K562 (cell line): ENCODE measurements around the gene ZSCAN12. TPM values are rescaled to one million over a fixed set of nuclear protein-coding genes. Genes with fewer than 3 reads are reported as not detected.

ENCODE experiments used
- ATAC-seq: fragments of 200-7000 bp; cut with Tn5 transposase; 3 replicates; pipeline ENCODE4 v1.9.1; 2020; ENCODE audit warnings: moderate library complexity
- BruUV-seq: library from RNA; stranded (reverse); fragments of 400-500 nt; replicated peaks from 2 replicates; lab custom pipeline; 2021; lab: Mats Ljungman, UMichigan
- CTCF ChIA-PET: fragments of 300-600 bp; formaldehyde crosslinking; extraction: SDS; loops from one replicate; lab custom pipeline; 2021; ENCODE audit warnings: low intra/inter-chr PET ratio; lab: Yijun Ruan, JAX
- POLR2A ChIA-PET: fragments of 300-600, 350-650 bp; sonication (Branson Sonifier 250); formaldehyde crosslinking; extraction: SDS; loops from one replicate; lab custom pipeline; 2021; ENCODE audit warnings: antibody characterized with exemption, inconsistent platforms; lab: Yijun Ruan, JAX
- DNase-seq, 4 experiments: peaks; one replicate each; pipeline versions ENCODE4 v3.0.0 to v3.0.0-alpha.2; 2011 to 2018; ENCODE audit warnings: low spot score in 3 of 4, mixed read lengths in 3 of 4; ENCODE audit errors: extremely low read depth in 1 of 4
- FAIRE-seq: peaks from 2 replicates; lab custom pipeline; 2011; peaks lifted over from hg19 to GRCh38; lab: Jason Lieb, UNC
- H2AFZ ChIP-seq: 2 replicates; pipeline ENCODE4 v1.6.0; 2011; ENCODE audit warnings: low read depth, low read length, control low read depth, inconsistent platforms
- H3K27ac ChIP-seq: fragments of 200-600 bp; 3 replicates; pipeline ENCODE4 v1.8.0; 2011; ENCODE audit warnings: low read depth, mild to moderate bottlenecking, control low read depth, inconsistent platforms, low read length, moderate library complexity, mixed read lengths; ENCODE audit errors: extremely low read depth
- H3K27me3 ChIP-seq, 2 experiments: fragments of 300-600 bp in 1 of 2; 2 replicates in 1 of 2; 3 replicates in 1 of 2; pipeline versions ENCODE4 v1.6.0 to v1.8.0; 2011; ENCODE audit warnings: inconsistent platforms in 2 of 2, low read length in 2 of 2, mild to moderate bottlenecking in 1 of 2, mixed read lengths in 1 of 2, moderate library complexity in 1 of 2; ENCODE audit not compliant: control insufficient read depth in 2 of 2, insufficient read depth in 2 of 2
- H3K36me3 ChIP-seq: fragments of 300-600 bp; 3 replicates; pipeline ENCODE4 v1.8.0; 2011; ENCODE audit warnings: mild to moderate bottlenecking, low read length, inconsistent platforms; ENCODE audit not compliant: control insufficient read depth, insufficient read depth
- H3K4me1 ChIP-seq, 2 experiments: fragments of 200-600 bp in 1 of 2; replicated peaks in 1 of 2; 2 replicates in 1 of 2; 3 replicates in 1 of 2; pipeline versions ENCODE4 v1.5.1 to v1.8.0; 2011; ENCODE audit warnings: inconsistent platforms in 2 of 2, low read length in 2 of 2, mild to moderate bottlenecking in 1 of 2, mixed read lengths in 1 of 2, moderate library complexity in 1 of 2; ENCODE audit not compliant: control insufficient read depth in 2 of 2, insufficient read depth in 2 of 2
- H3K4me2 ChIP-seq: 2 replicates; pipeline ENCODE4 v1.6.1; 2011; ENCODE audit warnings: low read length, control low read depth, inconsistent platforms, mixed read lengths; ENCODE audit not compliant: insufficient read depth
- H3K4me3 ChIP-seq: fragments of 200-600 bp; sonication (generic), shearing (Covaris generic); 2 replicates; pipeline ENCODE4 v1.5.1; 2016; ENCODE audit warnings: control low read depth, inconsistent platforms
- H3K79me2 ChIP-seq: fragments of 200-600 bp; 3 replicates; pipeline ENCODE4 v1.8.0; 2011; ENCODE audit warnings: low read length, inconsistent platforms; ENCODE audit not compliant: control insufficient read depth, insufficient read depth
- H3K9ac ChIP-seq, 2 experiments: 2 replicates each; pipeline versions ENCODE4 v1.6.0 to v1.6.1; 2011; ENCODE audit warnings: low read depth in 2 of 2, low read length in 2 of 2, control low read depth in 1 of 2, inconsistent platforms in 1 of 2, mild to moderate bottlenecking in 1 of 2, mixed read lengths in 1 of 2; ENCODE audit not compliant: insufficient read depth in 1 of 2
- H3K9me1 ChIP-seq: one replicate; pipeline ENCODE4 v1.6.0; 2011; ENCODE audit warnings: inconsistent platforms, mild to moderate bottlenecking, low read length, moderate library complexity; ENCODE audit not compliant: control insufficient read depth, insufficient read depth
- H3K9me3 ChIP-seq: replicated peaks from 2 replicates; pipeline ENCODE4 v1.5.1; 2011; ENCODE audit warnings: low read depth, low read length, inconsistent platforms; ENCODE audit not compliant: control insufficient read depth, insufficient read depth
- H4K20me1 ChIP-seq: replicated peaks from 2 replicates; pipeline ENCODE4 v1.6.1; 2011; ENCODE audit warnings: low read length, inconsistent platforms, mixed read lengths; ENCODE audit not compliant: control insufficient read depth, insufficient read depth
- BRF1 ChIP-seq: IDR thresholded peaks from 3 replicates; pipeline ENCODE4 v1.6.1; 2011; ENCODE audit warnings: borderline replicate concordance, mild to moderate bottlenecking; ENCODE audit not compliant: insufficient read length; ENCODE audit errors: extremely low read depth
- CBFA2T3 ChIP-seq: fragments of 450-650 bp; IDR thresholded peaks from 2 replicates; pipeline ENCODE4 v1.6.1; 2017
- CC2D1A ChIP-seq: fragments of 450-650 bp; IDR thresholded peaks from 2 replicates; pipeline ENCODE4 v1.6.1; 2017; ENCODE audit warnings: mild to moderate bottlenecking
- CEBPG ChIP-seq, 3 experiments: fragments of 200-800 bp in 1 of 3; sonication (Bioruptor generic) in 1 of 3; sonication (generic) in 1 of 3; formaldehyde crosslinking in 1 of 3; IDR thresholded peaks in 2 of 3; conservative IDR thresholded peaks in 1 of 3; 2 replicates each; pipeline versions ENCODE4 v1.6.1 to v1.8.0; 2016 to 2022; ENCODE audit warnings: missing compliant biosample characterization in 2 of 3, missing genetic modification characterization in 2 of 3, mild to moderate bottlenecking in 1 of 3, missing genetic modification reagents in 1 of 3
- CREB3L1 ChIP-seq: fragments of 450-650 bp; IDR thresholded peaks from 2 replicates; pipeline ENCODE4 v1.6.1; 2014; ENCODE audit warnings: low read depth, mild to moderate bottlenecking, moderate library complexity, borderline replicate concordance
- ELF2 ChIP-seq: fragments of 250-450 bp; sonication (Bioruptor Pico); IDR thresholded peaks from 2 replicates; pipeline ENCODE4 v1.5.0; 2021; ENCODE audit warnings: mild to moderate bottlenecking
- KLF16 ChIP-seq: IDR thresholded peaks from 2 replicates; pipeline ENCODE4 v1.6.1; 2016; ENCODE audit warnings: antibody characterized with exemption
- MEIS2 ChIP-seq: fragments of 450-650 bp; IDR thresholded peaks from 2 replicates; pipeline ENCODE4 v1.6.1; 2014; ENCODE audit warnings: mild to moderate bottlenecking; ENCODE audit not compliant: partially characterized antibody
- MLX ChIP-seq, 2 experiments: fragments of 450-650 bp in 1 of 2; sonication (generic) in 1 of 2; formaldehyde crosslinking; conservative IDR thresholded peaks; 2 replicates each; pipeline versions ENCODE4 v1.4.0 to v1.8.1; 2020 to 2022; ENCODE audit warnings: mild to moderate bottlenecking in 1 of 2, missing genetic modification reagents in 1 of 2
- MYNN ChIP-seq, 2 experiments: sonication (generic); formaldehyde crosslinking in 1 of 2; IDR thresholded peaks; 2 replicates each; pipeline versions ENCODE4 v1.5.0 to v1.6.1; 2016 to 2020; ENCODE audit warnings: antibody characterized with exemption in 1 of 2, missing genetic modification reagents in 1 of 2
- POLR2A ChIP-seq: fragments of 450-650 bp; conservative IDR thresholded peaks from 2 replicates; pipeline ENCODE4 v1.6.1; 2016
- SIN3A ChIP-seq, 2 experiments: fragments of 150-350 bp in 1 of 2; IDR thresholded peaks; 2 replicates each; pipeline ENCODE4 v1.6.1; 2011 to 2016; ENCODE audit warnings: borderline replicate concordance in 2 of 2, low read depth in 2 of 2, low read length in 2 of 2, mild to moderate bottlenecking in 2 of 2, moderate library complexity in 2 of 2; ENCODE audit not compliant: control insufficient read depth in 1 of 2
- ZBTB11 ChIP-seq, 3 experiments: fragments of 200-800 bp in 1 of 3; fragments of 250-450 bp in 1 of 3; fragments of 450-650 bp in 1 of 3; sonication (Bioruptor Pico) in 1 of 3; sonication (Bioruptor generic) in 1 of 3; formaldehyde crosslinking in 1 of 3; IDR thresholded peaks; 2 replicates each; pipeline versions ENCODE4 v1.6.1 to v1.8.0; 2016 to 2022; ENCODE audit warnings: mild to moderate bottlenecking in 2 of 3, missing genetic modification characterization in 2 of 3, missing compliant biosample characterization in 1 of 3, moderate library complexity in 1 of 3
- WGBS: fragments of 100-300 bp; shearing (Covaris generic); methylation state at CpG from one replicate; pipeline ENCODE4 v1.1.6; 2016; ENCODE audit warnings: low coverage, mixed read lengths; ENCODE audit not compliant: insufficient coverage; ENCODE audit errors: missing lambda C conversion rate; 5-methylcytosine and 5-hydroxymethylcytosine counted together
- in situ Hi-C: fragments of 300-500 bp; cut with MboI; formaldehyde crosslinking; loops from 4 replicates; pipeline ENCODE4 v1.15.0; 2018; ENCODE audit warnings: inconsistent platforms, mixed read lengths
- intact Hi-C: fragments of 100-400 bp; cut with micrococcal nuclease; formaldehyde crosslinking; loops from 2 replicates; pipeline ENCODE4 v1.14.2; 2022
- polyA plus RNA-seq, 8 experiments: library from polyadenylated mRNA; depleted of rRNA in 4 of 8; stranded (reverse) in 5 of 8; unstranded in 3 of 8; fragments of >200 nt; fragmentation: Nextera tagmentation in 2 of 8; fragmentation: Illumina TruSeq in 1 of 8; extraction: Ambion mirVana in 2 of 8; extraction: Trizol in 1 of 8; gene quantifications; 2 replicates each; pipeline versions ENCODE4 v1.2.1 to v1.2.3, GENCODE V29; 2011 to 2014; ENCODE audit warnings: inconsistent platforms in 1 of 8, missing spikeins in 1 of 8
- total RNA-seq, 7 experiments: library from RNA; depleted of rRNA in 6 of 7; stranded (reverse); fragments of >200 nt in 6 of 7; fragmentation: Illumina TruSeq in 2 of 7; extraction: Trizol in 2 of 7; gene quantifications; 2 replicates each; pipeline versions ENCODE4 v1.2.1 to v1.2.3, GENCODE V29; 2011 to 2021; ENCODE audit warnings: low replicate concordance in 1 of 7

Gene ZSCAN12
- total and polyA plus RNA-seq, 9 of the 15 experiments (the other 6 are each of a cell fraction or from before 2014, with no cell fraction given) = 2.5 to 19.6 (median 12.5) TPM

- peaks cover 97% of the 10 kb centered on the region for H3K36me3 ChIP-seq
- peak overlapping the region; percentile 22; the same call in 1 of the 2 replicates for H2AFZ ChIP-seq
- ChIA-PET CTCF (no interaction called here), POLR2A (interaction anchor here (0.6 to 1.4 kb wide), 8 partner anchors 8 to 559 kb away, joined by 3 to 5 read pairs (median 3); partner anchors contain the start of gene ZKSCAN8)
- H3K27ac ChIP-seq = peak overlapping the region; percentile 61
- WGBS = 43% methylated on average over 31 of the region's 31 CpGs
- peaks cover 4 to 6% of the 10 kb centered on the region in 2 experiments; a peak in 3 of 5 replicates for H3K4me1 ChIP-seq
- intact Hi-C loops = no loop called here
- in situ Hi-C loops = no loop called here
- peak overlapping the region; percentile 31 for H3K4me3 ChIP-seq
- FAIRE-seq (peak; percentile 80), DNase-seq (peak; percentile 63 to 86 (median 71)), ATAC-seq (peak; percentile 93)
- peaks cover 78% of the 10 kb centered on the region for H3K79me2 ChIP-seq
- BruUV-seq = no TSS peak
- no peaks in the 10 kb centered on the region for H4K20me1 ChIP-seq
- H3K9me1 ChIP-seq = no peaks in the 10 kb centered on the region
- H3K4me2 ChIP-seq = peak overlapping the region; percentile 63
- H3K9ac ChIP-seq = peak overlapping the region; percentile 42 to 57
- H3K9me3 ChIP-seq = peaks cover 18% of the 10 kb centered on the region
- H3K27me3 ChIP-seq = no peaks in the 10 kb centered on the region
- no peak for TF ChIP-seq CEBPG (CRISPR knock-in tag; IDR thresholded peaks at IDR 0.05)
- TF ChIP-seq CEBPG (tag; conservative IDR thresholded peaks at IDR 0.05 in 1 of 2, IDR thresholded peaks at IDR 0.05 in 1 of 2) = no peak
- TF ChIP-seq ELF2 (CRISPR knock-in tag) = no peak
- peak; percentile 31 for TF ChIP-seq MYNN (IDR thresholded peaks at IDR 0.05)
- no peak for TF ChIP-seq MYNN (CRISPR knock-in tag; IDR thresholded peaks at IDR 0.05)
- TF ChIP-seq BRF1 = no peak
- 0 out of 4 replicates have a peak, but pooled peaks of 1 of the 2 experiments have one; percentile 59 for TF ChIP-seq MLX (CRISPR knock-in tag; conservative IDR thresholded peaks at IDR 0.05)
- peak; percentile 68; the same call in 1 of the 2 replicates for TF ChIP-seq CREB3L1
- TF ChIP-seq CBFA2T3 = peak; percentile 77
- TF ChIP-seq POLR2A = peak; percentile 35; the same call in 1 of the 2 replicates
- TF ChIP-seq MEIS2 = peak; percentile 25
- peak in 1 of 3 experiments; percentile 56; a peak in 1 of 6 replicates for TF ChIP-seq ZBTB11 (CRISPR knock-in tag; IDR thresholded peaks at IDR 0.05)
- TF ChIP-seq CC2D1A = peak; percentile 89; the same call in 1 of the 2 replicates
- TF ChIP-seq SIN3A (IDR thresholded peaks at IDR 0.05; ENCODE audit: borderline replicate concordance in 2 of 2, control insufficient read depth in 1 of 2, low read depth in 2 of 2, low read length in 2 of 2) = peak; percentile 85 to 86; a peak in 2 of 4 replicates
- peak; percentile 45; the same call in 1 of the 2 replicates for TF ChIP-seq KLF16
Observed at GRCh38 chr6:28383235-28384142, 16.1 kb downstream of the ZSCAN12 start.
